Measurements from ENCODE around the gene C10orf53.

Gene C10orf53

GRCh38 chr10:49662169-49662830 is 17.2 kb upstream of the C10orf53 start:
- no peak for TF ChIP-seq CTCF (IDR thresholded peaks at IDR 0.05; ENCODE audit: insufficient read depth, low read depth, low read length, missing control alignments)
- no peak for DNase-seq (ENCODE audit: low read depth)
- no peak overlapping the region for H3K4me3 ChIP-seq (ENCODE audit: low read depth, low read length)

DNA sequence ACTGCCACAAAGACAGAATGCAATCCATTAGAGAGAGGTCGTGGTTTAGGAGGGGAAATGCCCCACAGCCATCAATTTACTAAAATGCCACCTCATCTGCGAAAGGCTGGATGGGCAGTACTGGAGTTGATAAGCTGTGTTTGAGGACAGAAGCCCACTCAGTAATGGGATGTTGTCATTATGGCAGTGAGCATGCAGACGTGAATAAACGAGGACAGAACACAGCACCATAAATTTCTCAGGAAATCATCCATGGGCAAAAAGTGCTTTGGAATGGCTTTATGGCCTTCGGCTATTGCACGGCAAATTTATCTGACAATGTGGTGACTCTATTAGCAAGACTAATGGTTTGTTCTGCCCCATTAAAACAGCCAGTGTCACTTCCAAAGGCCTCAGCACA is 15.9 kb upstream of the C10orf53 start:
- no peak overlapping the region for H3K4me3 ChIP-seq (ENCODE audit: low read depth, low read length)
- no peak for DNase-seq (ENCODE audit: low read depth)
- TF ChIP-seq CTCF (IDR thresholded peaks at IDR 0.05; ENCODE audit: insufficient read depth, low read depth, low read length, missing control alignments): no peak

DNA sequence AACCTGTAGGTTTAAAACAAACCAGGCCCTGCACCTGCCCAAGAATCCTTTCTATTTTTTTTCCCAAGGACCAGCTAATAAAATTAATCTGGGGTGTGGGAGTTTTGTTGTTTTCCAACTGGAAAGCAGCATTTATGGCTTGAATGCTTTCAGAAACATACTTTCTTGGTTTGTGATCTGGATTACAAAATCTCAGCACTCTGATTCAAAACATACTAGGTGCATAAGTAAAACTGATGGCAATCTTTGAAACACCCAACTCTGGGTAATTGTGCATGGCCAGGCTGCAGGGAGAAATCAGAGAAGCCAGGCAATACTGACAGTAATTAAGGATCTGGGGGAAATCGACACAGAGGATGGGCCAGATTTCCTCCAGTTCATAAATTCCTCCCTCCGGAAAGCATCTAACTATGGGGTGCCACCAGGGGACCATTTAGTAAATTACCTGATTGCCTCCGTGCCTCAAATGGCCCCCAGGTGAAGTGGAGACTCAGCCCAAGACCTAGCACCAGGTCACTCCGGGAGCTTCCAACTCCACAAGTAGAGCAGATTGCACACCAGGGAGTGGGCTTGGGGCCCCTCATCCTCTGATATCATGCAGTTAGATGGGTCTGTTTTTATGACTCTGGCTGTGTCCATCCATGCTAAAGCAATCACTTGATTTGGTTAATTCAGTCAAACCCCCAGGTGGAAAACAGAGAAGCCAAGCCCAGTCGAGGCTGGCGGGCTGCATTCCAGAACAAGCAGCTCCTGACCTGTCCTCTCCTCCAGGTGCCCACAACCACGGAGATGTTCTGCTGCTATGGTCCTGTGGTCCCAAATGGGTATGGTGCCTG is 15.2 kb upstream of the C10orf53 start:
- H3K4me3 ChIP-seq (ENCODE audit: low read depth, low read length): no peak overlapping the region
- no peak for TF ChIP-seq CTCF (IDR thresholded peaks at IDR 0.05; ENCODE audit: insufficient read depth, low read depth, low read length, missing control alignments)
- DNase-seq (ENCODE audit: low read depth): no peak

DNA sequence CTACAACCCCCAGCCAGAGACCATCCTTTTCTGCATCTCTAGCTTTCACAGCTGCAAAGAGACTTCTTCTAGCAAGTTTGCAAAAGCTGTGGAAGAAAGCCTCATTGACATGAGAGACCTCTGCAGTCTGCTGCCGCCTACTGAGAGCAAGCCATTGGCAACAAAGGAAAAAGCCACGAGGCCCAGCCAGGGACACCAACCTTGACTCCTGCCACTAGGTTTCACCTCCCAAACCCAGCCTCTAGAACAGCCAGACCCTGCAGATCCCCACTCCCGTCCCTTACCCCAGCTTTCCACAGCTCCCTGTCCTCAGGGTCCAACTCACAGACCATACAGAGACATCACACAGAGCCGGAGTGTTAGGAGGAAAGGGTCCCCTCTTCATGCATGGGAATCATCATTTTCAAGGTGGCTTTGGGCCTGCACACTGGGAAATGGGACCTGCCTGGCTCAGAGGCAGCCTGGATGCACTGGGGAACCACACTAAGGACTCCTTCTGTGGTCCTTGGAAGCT is 14.6 kb upstream of the C10orf53 start:
- no peak for TF ChIP-seq CTCF (IDR thresholded peaks at IDR 0.05; ENCODE audit: insufficient read depth, low read depth, low read length, missing control alignments)
- H3K4me3 ChIP-seq (ENCODE audit: low read depth, low read length): no peak overlapping the region
- no peak for DNase-seq (ENCODE audit: low read depth)

DNA sequence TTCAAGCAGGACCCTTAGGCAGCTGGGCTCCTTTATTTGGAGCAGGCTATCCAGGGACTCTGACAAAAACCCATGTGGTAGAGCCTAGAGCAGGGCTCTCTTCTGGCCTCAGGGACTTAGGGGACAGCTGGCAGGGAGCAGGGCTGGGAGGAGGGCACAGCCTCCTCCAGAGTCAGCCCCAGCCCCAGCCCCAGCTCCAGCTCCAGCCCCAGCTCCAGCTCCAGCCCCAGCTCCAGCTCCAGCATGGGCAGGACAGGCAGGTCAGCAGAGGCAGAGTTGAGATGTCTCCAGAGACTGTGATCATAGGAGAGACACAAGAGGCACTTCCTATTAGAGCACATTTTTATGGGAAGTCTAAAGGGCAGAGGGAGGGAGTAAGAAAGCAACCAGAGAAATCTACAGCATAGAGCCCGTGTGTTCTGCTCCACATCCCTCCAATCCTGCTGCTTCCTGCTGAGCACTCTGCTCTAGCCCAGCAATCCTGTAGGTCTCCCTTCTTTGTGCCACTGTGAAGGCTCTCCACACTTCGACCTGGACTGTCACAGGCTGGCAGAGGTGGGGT is 13.3 kb upstream of the C10orf53 start:
- no peak for DNase-seq (ENCODE audit: low read depth)
- no peak overlapping the region for H3K4me3 ChIP-seq (ENCODE audit: low read depth, low read length)
- TF ChIP-seq CTCF (IDR thresholded peaks at IDR 0.05; ENCODE audit: insufficient read depth, low read depth, low read length, missing control alignments): no peak

- TF ChIP-seq CTCF (IDR thresholded peaks at IDR 0.05; ENCODE audit: insufficient read depth, low read depth, low read length, missing control alignments): no peak
- no peak for DNase-seq (ENCODE audit: low read depth)
- no peak overlapping the region for H3K4me3 ChIP-seq (ENCODE audit: low read depth, low read length)
Observed at GRCh38 chr10:49666685-49667084, 12.8 kb upstream of the C10orf53 start.

Data from GM12865 (cell line).